HEK293 (cell line): ENCODE data around the gene LMO2.

Experiments
- CTCF ChIA-PET: fragments of 350-600 bp; formaldehyde crosslinking; extraction: SDS; loops from one replicate; lab custom pipeline; 2021; ENCODE audit warnings: antibody characterized with exemption; lab: Yijun Ruan, JAX
- POLR2A ChIA-PET: fragments of 300-600 bp; formaldehyde crosslinking; extraction: SDS; loops from one replicate; lab custom pipeline; 2020; ENCODE audit warnings: antibody characterized with exemption, inconsistent platforms; lab: Yijun Ruan, JAX
- H3K27ac ChIP-seq: fragments of 200-500 bp; sonication (Bioruptor generic); 2 replicates; pipeline ENCODE4 v1.5.1; 2014; ENCODE audit warnings: low read depth, low read length, control low read depth, inconsistent platforms; ENCODE audit errors: extremely low read depth
- H3K36me3 ChIP-seq, 2 experiments: fragments of 200-500 bp in 1 of 2; sonication (Bioruptor generic) in 1 of 2; 1 replicate in 1 of 2; 2 replicates in 1 of 2; pipeline ENCODE4 v1.5.1; 2014 to 2017; ENCODE audit warnings: inconsistent platforms in 2 of 2, low read length in 2 of 2; ENCODE audit not compliant: control insufficient read depth in 2 of 2, insufficient read depth in 1 of 2
- H3K4me1 ChIP-seq: fragments of 200-500 bp; sonication (Bioruptor generic); 2 replicates; pipeline ENCODE4 v1.5.1; 2014; ENCODE audit warnings: mild to moderate bottlenecking, low read length, inconsistent platforms; ENCODE audit not compliant: control insufficient read depth, insufficient read depth
- H3K4me3 ChIP-seq: 2 replicates; pipeline ENCODE4 v1.5.1; 2011; ENCODE audit warnings: low read depth, mild to moderate bottlenecking, control low read depth, low read length, moderate library complexity
- H3K9me3 ChIP-seq: fragments of 200-500 bp; sonication (Bioruptor generic); 2 replicates; pipeline ENCODE4 v1.5.1; 2014; ENCODE audit warnings: low read depth, low read length, inconsistent platforms; ENCODE audit not compliant: control insufficient read depth, insufficient read depth
- GFI1B ChIP-seq: fragments of 450-650 bp; formaldehyde crosslinking; IDR thresholded peaks from 2 replicates; pipeline ENCODE4 v1.5.1; 2016; ENCODE audit warnings: missing biosample characterization, missing genetic modification characterization
- GLI2 ChIP-seq: fragments of 450-650 bp; formaldehyde crosslinking; IDR thresholded peaks from 2 replicates; pipeline ENCODE4; 2017; ENCODE audit warnings: missing biosample characterization, missing genetic modification characterization, low read depth, borderline replicate concordance
- IKZF3 ChIP-seq: fragments of 450-650 bp; IDR thresholded peaks from 2 replicates; pipeline ENCODE4 v1.5.0; 2018; ENCODE audit warnings: missing biosample characterization, mild to moderate bottlenecking, missing genetic modification characterization, moderate library complexity
- KLF10 ChIP-seq: fragments of 450-650 bp; IDR thresholded peaks from 2 replicates; pipeline ENCODE4 v1.5.1; 2018; ENCODE audit warnings: missing biosample characterization, mild to moderate bottlenecking, missing genetic modification characterization
- MEIS1 ChIP-seq: sonication (generic); formaldehyde crosslinking; IDR thresholded peaks from 2 replicates; pipeline ENCODE4 v1.8.1; 2022; ENCODE audit warnings: missing genetic modification reagents, mild to moderate bottlenecking, borderline replicate concordance
- OSR2 ChIP-seq: fragments of 450-650 bp; formaldehyde crosslinking; IDR thresholded peaks from 2 replicates; pipeline ENCODE4 v1.5.1; 2016; ENCODE audit warnings: missing biosample characterization, missing genetic modification characterization
- PATZ1 ChIP-seq: fragments of 450-650 bp; formaldehyde crosslinking; IDR thresholded peaks from 2 replicates; pipeline ENCODE4 v1.5.1; 2016; ENCODE audit warnings: missing biosample characterization, missing genetic modification characterization
- PRDM1 ChIP-seq: fragments of 450-650 bp; formaldehyde crosslinking; IDR thresholded peaks from 2 replicates; pipeline ENCODE4; 2016; ENCODE audit warnings: missing biosample characterization, missing genetic modification characterization
- YY2 ChIP-seq: fragments of 450-650 bp; formaldehyde crosslinking; IDR thresholded peaks from 2 replicates; pipeline ENCODE4 v1.5.1; 2016; ENCODE audit warnings: missing biosample characterization, missing genetic modification characterization
- ZEB2 ChIP-seq: fragments of 450-650 bp; formaldehyde crosslinking; IDR thresholded peaks from 2 replicates; pipeline ENCODE4 v1.5.1; 2016; ENCODE audit warnings: missing biosample characterization, missing genetic modification characterization
- ZFP37 ChIP-seq: fragments of 450-650 bp; formaldehyde crosslinking; IDR thresholded peaks from 2 replicates; pipeline ENCODE4 v1.5.1; 2016; ENCODE audit warnings: missing biosample characterization, missing genetic modification characterization
- ZIC2 ChIP-seq: fragments of 450-650 bp; formaldehyde crosslinking; IDR thresholded peaks from 2 replicates; pipeline ENCODE4 v1.5.1; 2016; ENCODE audit warnings: missing biosample characterization, missing genetic modification characterization
- ZNF140 ChIP-seq: fragments of 450-650 bp; formaldehyde crosslinking; IDR thresholded peaks from 2 replicates; pipeline ENCODE4 v1.5.1; 2016; ENCODE audit warnings: missing biosample characterization, missing genetic modification characterization
- ZNF157 ChIP-seq: fragments of 450-650 bp; formaldehyde crosslinking; IDR thresholded peaks from 2 replicates; pipeline ENCODE4 v1.5.1; 2016; ENCODE audit warnings: missing biosample characterization, missing genetic modification characterization
- ZNF16 ChIP-seq: fragments of 450-650 bp; formaldehyde crosslinking; IDR thresholded peaks from 2 replicates; pipeline ENCODE4 v1.5.1; 2016; ENCODE audit warnings: low read depth, missing biosample characterization, missing genetic modification characterization
- ZNF169 ChIP-seq: fragments of 450-650 bp; formaldehyde crosslinking; IDR thresholded peaks from 2 replicates; pipeline ENCODE4 v1.5.1; 2016; ENCODE audit warnings: missing biosample characterization, missing genetic modification characterization
- ZNF221 ChIP-seq: fragments of 450-650 bp; formaldehyde crosslinking; IDR thresholded peaks from 2 replicates; pipeline ENCODE4 v1.5.1; 2017; ENCODE audit warnings: missing biosample characterization, missing genetic modification characterization, borderline replicate concordance
- ZNF266 ChIP-seq: fragments of 450-650 bp; formaldehyde crosslinking; IDR thresholded peaks from 2 replicates; pipeline ENCODE4 v1.5.1; 2016; ENCODE audit warnings: missing biosample characterization, missing genetic modification characterization, low read depth
- ZNF341 ChIP-seq: fragments of 450-650 bp; formaldehyde crosslinking; IDR thresholded peaks from 2 replicates; pipeline ENCODE4; 2016; ENCODE audit warnings: low read depth, missing biosample characterization, missing genetic modification characterization
- ZNF501 ChIP-seq: fragments of 450-650 bp; formaldehyde crosslinking; IDR thresholded peaks from 2 replicates; pipeline ENCODE4 v1.5.1; 2016; ENCODE audit warnings: missing biosample characterization, missing genetic modification characterization
- ZNF513 ChIP-seq: fragments of 450-650 bp; IDR thresholded peaks from 2 replicates; pipeline ENCODE4 v1.5.1; 2018; ENCODE audit warnings: missing biosample characterization, missing genetic modification characterization
- ZNF548 ChIP-seq: fragments of 450-650 bp; formaldehyde crosslinking; IDR thresholded peaks from 2 replicates; pipeline ENCODE4 v1.5.1; 2016; ENCODE audit warnings: missing biosample characterization, missing genetic modification characterization
- ZNF561 ChIP-seq: fragments of 450-650 bp; IDR thresholded peaks from 2 replicates; pipeline ENCODE4 v1.5.1; 2018; ENCODE audit warnings: missing biosample characterization, missing genetic modification characterization, borderline replicate concordance
- ZNF645 ChIP-seq: fragments of 450-650 bp; formaldehyde crosslinking; IDR thresholded peaks from 2 replicates; pipeline ENCODE4; 2016; ENCODE audit warnings: missing biosample characterization, missing genetic modification characterization
- ZNF658 ChIP-seq: fragments of 450-650 bp; formaldehyde crosslinking; IDR thresholded peaks from 2 replicates; pipeline ENCODE4; 2016; ENCODE audit warnings: missing biosample characterization, missing genetic modification characterization
- ZNF677 ChIP-seq: fragments of 450-650 bp; IDR thresholded peaks from 2 replicates; pipeline ENCODE4 v1.5.0; 2018; ENCODE audit warnings: missing biosample characterization, mild to moderate bottlenecking, missing genetic modification characterization, moderate library complexity
- ZNF701 ChIP-seq: fragments of 450-650 bp; formaldehyde crosslinking; IDR thresholded peaks from 2 replicates; pipeline ENCODE4 v1.5.1; 2016; ENCODE audit warnings: missing biosample characterization, missing genetic modification characterization

LMO2 gene

GRCh38 chr11:33880979-33881378 lies 10.9 kb downstream of the LMO2 start:
- Histone ChIP-seq H3K4me3 (no peak overlapping the region), H3K27ac (no peak overlapping the region), H3K4me1 (no peaks in the 10 kb centered on the region), H3K36me3 (no peaks in the 10 kb centered on the region), H3K9me3 (no peaks in the 10 kb centered on the region)
- CTCF ChIA-PET = interaction anchor here (0.9 to 3.6 kb wide), 5 partner anchors 13 to 106 kb away, joined by 3 to 21 read pairs (median 3); no protein-coding TSS in a partner anchor
- TF ChIP-seq ZNF266 (tag by site-specific recombination) (no peak), OSR2 (tag by site-specific recombination) (no peak), YY2 (tag by site-specific recombination) (no peak), ZNF140 (tag by site-specific recombination) (no peak), ZNF658 (tag by site-specific recombination) (no peak), ZIC2 (tag by site-specific recombination) (no peak), ZEB2 (tag by site-specific recombination) (no peak), ZNF157 (no peak), ZNF701 (tag by site-specific recombination) (no peak), KLF10 (no peak), GFI1B (tag by site-specific recombination) (no peak), MEIS1 (CRISPR knock-in tag) (no peak), ZNF677 (tag by site-specific recombination) (no peak), ZFP37 (tag by site-specific recombination) (no peak), ZNF16 (tag by site-specific recombination) (no peak)
- POLR2A ChIA-PET = interaction anchor here (0.6 kb wide), 1 partner anchor 200 kb away, joined by 3 read pairs; no protein-coding TSS in a partner anchor

- no peaks in the 10 kb centered on the region for H3K36me3 ChIP-seq
- CTCF ChIA-PET = interaction anchor here (1.8 to 3.6 kb wide), 2 partner anchors 21 to 72 kb away, joined by 10 to 21 read pairs; no protein-coding TSS in a partner anchor
- no peak overlapping the region for H3K27ac ChIP-seq
- POLR2A ChIA-PET = interaction anchor here (0.7 kb wide), 1 partner anchor 179 kb away, joined by 3 read pairs; no protein-coding TSS in a partner anchor
- H3K4me3 ChIP-seq = no peak overlapping the region
- no peaks in the 10 kb centered on the region for H3K4me1 ChIP-seq
- H3K9me3 ChIP-seq = no peaks in the 10 kb centered on the region
- TF ChIP-seq ZNF561 (tag by site-specific recombination) (no peak), ZNF677 (tag by site-specific recombination) (no peak), PATZ1 (tag by site-specific recombination) (no peak), ZNF140 (tag by site-specific recombination) (no peak), ZNF548 (tag by site-specific recombination) (no peak), ZNF501 (tag by site-specific recombination) (no peak), GLI2 (tag by site-specific recombination) (no peak), ZNF645 (no peak), ZNF341 (tag by site-specific recombination) (no peak), PRDM1 (tag by site-specific recombination) (no peak), ZNF221 (tag by site-specific recombination) (no peak), IKZF3 (tag by site-specific recombination) (no peak), ZNF169 (tag by site-specific recombination) (no peak), ZNF513 (tag by site-specific recombination) (no peak)
Measured at GRCh38 chr11:33879375-33879774, 12.5 kb downstream of the LMO2 start.
